Hindlimb muscle (tissue), 1 donor: Measurements from ENCODE around the gene TRAF7. TPM values are rescaled to one million over a fixed set of nuclear protein-coding genes. Genes with fewer than 3 reads are reported as not detected.

Experiments
- DNase-seq: peaks from one replicate; pipeline ENCODE4 v3.0.0-alpha.2; 2013
- polyA plus RNA-seq: library from polyadenylated mRNA; unstranded; fragments of 120-200 nt; gene quantifications from one replicate; pipeline ENCODE4 v1.2.1, GENCODE V29; 2013; ENCODE audit not compliant: insufficient read length

Gene TRAF7
- polyA plus RNA-seq, 1 donor, result 46.7 TPM

DNA sequence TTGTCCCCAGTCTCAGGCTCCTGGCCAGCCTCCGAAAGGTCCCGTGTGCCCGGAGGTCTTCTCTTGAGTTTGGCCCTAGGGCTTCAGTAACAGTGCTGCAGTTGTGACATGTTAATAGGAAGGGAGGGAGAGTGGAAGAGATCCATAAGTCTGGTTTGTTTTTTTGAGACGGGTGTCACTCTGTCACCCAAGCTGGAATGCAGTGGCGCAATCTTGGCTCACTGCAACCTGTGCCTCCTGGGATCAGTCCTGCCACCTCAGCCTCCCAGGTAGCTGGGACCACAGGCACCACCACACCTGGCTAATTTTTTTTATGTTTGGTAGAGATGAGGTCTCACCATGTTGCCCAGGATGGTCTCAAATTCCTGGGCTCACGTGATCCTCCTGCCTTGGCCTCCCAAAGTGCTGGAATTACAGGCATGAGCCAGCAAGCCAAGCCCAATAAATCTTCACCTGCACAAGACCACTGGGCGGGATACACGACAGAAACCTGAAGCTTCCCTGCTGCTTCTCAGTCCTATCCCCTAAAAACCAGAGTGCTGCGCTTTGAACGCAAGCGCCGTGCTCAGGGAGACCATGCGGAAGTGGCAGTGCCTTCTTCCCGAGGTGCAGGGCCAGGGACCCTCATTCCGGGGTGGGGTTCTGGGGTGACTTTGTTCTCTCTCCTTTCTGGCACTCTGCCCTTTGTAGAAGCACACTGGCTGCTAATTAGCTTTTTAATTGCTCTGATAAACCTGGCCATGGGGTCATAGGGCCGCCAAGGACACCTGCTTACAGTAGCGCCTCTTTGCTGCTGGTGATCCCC lies 10.9 kb downstream of the TRAF7 start:
- DNase-seq, result no peak

DNA sequence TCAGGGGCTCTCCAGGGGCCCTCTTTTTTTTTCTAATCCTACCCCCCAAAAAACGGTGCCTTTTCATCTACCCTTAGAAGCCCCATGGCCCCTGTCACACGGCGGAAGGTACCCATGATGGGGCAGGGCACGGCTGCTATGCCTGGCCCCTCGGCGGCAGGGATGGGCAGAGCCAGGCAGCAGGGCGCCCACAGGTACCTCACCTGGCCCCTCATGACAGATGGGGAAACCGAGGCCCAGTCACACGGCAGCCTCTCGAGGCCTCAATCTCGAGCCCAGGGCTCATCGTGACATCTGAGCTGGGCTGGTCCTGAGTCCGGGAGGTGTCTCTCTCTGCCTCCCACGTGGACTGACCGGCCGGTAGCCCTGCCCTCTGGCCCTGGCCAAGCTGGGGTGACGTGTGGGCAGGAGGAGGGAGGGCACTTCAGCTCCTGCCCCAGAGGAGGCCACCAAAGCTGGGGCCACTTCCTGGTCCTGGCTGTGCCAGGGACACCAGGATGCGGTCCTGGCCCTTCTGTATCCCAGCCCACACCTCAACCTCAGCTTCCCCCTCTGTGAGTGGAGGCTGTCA lies 11.6 kb downstream of the TRAF7 start:
- no peak for DNase-seq

DNA sequence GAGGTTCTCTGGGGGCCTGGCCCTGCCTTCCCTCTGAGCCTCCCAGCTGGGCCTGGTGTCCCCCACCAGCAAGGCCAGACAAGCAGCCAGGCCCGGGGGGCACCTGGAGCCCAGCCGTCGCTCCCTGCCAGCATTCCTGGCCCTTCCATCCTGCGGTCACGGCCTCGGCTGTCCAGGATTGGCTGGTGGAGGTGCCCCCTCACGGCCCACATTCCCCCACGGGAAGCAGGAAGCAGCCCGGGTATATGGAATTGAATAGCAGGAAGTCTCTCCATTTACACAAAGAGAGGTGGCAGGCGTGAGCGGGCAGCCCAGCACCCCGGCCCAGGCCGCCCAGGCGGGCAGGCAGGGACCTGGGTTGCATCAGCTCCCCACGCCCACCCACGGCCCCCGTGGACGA lies 14.5 kb downstream of the TRAF7 start:
- no peak for DNase-seq

DNA sequence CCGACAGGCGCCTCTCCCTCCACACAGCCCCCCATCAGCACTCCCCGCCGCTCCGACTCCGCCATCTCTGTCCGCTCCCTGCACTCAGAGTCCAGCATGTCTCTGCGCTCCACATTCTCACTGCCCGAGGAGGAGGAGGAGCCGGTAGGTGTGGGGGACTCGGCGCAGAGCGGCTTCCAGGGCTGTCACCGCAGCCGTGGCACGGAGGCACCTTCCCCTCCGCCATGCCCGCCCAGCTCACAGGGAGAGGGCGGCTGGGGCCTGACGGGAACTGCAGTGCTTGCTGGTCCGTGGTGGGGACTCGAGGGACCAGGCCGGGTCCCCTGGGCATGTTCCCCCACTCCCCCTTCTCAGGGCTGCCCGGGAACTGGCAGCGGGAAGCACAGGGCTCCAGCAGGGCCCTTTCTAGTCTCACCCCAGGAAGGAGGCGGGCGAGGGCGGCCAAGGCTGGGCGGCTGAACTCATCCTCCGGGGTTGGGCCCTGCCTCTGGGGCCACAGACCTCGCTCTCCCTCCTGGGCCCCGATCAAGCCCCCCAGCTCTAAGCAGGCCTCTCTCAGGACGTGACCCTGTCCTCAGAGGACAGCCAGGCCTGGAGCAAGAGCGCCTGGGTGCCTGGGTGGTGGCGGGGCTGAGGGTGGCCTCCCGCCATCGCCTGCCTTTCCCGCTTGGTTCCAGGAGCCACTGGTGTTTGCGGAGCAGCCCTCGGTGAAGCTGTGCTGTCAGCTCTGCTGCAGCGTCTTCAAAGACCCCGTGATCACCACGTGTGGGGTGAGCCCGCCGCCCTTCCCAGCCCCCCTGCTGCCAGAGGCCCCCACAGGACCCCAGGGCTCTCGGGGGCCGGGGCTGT lies 15.2 kb downstream of the TRAF7 start:
- no peak for DNase-seq

DNA sequence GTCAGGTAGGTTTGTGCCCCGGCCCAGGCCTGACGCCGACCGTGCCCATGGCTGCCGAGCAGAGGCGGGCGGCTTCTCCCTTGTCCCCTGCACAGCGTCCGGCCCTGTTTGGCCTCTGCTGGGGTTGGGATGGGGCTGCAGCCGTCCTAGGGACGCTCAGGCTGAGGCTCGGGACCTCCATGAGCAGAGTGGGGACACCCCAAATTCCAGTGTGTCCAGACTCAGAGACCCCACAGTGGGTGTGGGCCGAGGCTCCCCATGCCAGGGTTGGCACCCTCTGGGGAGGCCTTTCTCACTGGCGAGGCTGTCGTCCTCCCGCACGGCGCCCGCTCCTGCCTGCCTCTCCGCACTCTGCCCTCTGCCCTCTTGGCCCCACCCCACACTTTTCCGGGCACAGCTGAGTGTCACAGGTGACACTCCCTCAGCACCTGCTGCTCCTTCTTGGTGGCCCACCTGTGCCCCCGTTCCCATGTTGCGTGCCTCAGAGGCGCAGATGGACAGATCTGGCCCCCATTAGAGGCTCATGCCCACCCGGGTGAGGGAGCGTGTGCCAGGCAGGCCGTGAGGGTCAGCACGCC lies 16.1 kb downstream of the TRAF7 start:
- no peak for DNase-seq

DNA sequence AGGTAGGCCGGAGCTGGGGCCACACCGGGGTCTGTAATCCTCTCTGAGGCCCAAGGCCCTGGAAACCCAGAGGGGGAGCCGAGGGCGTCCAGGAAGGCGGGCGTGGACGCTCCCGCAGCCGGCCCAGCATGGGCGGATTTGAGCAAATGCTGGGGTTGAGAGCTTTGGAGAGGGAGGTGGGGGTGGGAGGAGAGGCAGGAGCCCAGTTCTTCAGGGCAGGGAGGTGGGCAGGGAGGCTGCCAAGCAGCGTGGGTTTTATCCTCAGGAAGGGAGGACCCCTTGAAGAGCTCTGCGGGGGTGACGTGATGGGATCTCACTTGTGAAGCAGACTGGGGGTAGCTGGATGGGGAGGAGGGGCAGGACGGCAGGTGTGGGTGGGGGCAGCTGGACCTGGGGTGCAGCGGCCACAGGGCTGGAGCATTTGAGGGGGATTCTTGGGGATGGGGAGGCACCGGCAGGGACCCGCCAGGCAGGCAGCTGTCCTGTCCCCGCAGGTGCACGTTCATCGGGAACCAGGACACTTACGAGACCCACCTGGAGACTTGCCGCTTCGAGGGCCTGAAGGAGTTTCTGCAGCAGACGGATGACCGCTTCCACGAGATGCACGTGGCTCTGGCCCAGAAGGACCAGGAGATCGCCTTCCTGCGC lies 17.2 kb downstream of the TRAF7 start:
- DNase-seq, result no peak

DNA sequence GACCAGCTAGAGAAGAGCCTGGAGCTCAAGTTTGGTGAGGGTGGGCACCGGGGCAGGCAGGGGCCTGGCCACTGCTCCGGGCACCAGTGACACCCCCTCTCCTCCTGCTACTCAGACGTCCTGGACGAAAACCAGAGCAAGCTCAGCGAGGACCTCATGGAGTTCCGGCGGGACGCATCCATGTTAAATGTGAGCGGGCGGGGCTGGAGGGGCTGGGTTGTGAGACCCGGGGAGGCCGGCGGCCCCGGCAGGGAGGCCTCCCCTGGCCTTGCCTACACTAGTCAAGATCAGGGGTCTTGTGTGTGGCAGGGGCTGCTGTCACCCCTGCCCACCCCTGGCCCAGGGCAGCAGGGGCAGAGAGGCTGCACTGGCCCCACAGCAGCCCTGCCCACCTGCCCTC lies 17.8 kb downstream of the TRAF7 start:
- DNase-seq, result no peak

DNA sequence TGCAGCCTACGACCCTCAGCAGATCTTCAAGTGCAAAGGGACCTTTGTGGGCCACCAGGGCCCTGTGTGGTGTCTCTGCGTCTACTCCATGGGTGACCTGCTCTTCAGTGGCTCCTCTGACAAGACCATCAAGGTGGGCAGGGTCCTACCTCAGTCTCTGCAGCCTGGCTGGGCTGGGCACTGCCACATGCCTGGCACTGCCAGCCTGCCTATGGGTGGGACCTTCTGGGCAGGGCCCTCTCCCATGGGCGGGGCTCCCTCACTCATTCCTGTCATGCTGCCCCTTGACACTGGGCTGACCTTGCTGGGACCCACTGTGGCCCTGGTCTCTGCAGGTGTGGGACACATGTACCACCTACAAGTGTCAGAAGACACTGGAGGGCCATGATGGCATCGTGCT lies 18.3 kb downstream of the TRAF7 start:
- DNase-seq, result no peak

DNA sequence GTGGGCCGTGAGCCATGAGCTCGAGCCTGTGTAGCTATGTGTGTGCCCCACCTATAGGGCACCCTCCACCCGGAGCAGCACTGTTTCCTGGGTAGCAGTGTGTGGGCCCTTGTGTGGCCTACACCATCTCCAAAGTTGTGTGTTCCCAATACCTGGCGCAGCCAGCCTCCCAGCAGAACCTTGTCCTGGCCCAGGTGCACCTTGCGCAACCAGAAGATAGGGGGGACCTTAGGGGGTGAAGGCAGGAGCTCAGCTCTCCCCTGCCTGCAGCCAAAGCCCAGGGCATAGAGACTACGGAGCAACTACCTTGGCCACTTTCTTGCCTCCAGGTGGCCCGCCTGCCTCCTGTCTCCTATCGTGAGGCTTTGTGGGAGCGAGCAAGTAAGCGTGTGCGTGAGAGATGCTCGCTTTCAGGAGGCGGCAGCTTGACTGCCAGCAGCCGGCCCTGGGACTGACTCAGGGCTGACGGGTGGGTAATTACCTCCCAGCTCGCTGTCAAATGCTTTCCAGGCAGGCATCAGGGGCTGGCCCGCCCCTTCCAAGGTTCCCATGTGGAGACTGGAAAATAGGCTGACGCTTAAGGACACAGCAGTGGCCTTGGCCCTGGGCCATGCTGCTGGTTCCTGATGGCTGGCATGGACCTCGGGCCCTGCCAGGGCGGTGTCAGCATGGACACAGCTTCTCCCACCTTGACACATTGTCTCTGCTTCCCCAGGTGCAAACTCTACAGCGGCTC lies 19.0 kb downstream of the TRAF7 start:
- DNase-seq, result no peak

DNA sequence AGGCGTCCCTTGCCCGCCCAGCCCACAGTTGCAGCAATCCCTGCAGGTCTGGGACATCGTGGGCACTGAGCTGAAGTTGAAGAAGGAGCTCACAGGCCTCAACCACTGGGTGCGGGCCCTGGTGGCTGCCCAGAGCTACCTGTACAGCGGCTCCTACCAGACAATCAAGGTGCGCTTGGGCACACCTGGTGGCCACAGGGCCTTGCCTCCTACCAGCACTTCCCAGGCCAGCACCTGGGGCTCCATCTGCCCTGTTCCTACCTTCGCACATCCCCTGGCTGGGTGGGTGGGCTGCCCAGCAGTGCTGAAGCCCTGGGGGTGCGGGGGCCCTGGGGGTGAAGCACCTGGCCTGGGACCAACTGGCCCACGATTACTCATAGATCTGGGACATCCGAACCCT lies 19.9 kb downstream of the TRAF7 start:
- no peak for DNase-seq

DNA sequence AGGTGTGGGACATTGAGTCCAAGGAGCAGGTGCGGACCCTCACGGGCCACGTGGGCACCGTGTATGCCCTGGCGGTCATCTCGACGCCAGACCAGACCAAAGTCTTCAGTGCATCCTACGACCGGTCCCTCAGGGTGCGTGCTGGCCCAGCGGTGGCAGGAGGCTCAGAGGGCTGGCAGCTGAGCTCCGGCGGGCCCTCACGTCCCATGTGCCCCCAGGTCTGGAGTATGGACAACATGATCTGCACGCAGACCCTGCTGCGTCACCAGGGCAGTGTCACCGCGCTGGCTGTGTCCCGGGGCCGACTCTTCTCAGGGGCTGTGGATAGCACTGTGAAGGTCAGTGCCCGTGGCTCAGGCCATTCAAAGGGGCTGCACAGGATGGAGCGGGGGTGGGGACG lies 20.5 kb downstream of the TRAF7 start:
- DNase-seq, result no peak

DNA sequence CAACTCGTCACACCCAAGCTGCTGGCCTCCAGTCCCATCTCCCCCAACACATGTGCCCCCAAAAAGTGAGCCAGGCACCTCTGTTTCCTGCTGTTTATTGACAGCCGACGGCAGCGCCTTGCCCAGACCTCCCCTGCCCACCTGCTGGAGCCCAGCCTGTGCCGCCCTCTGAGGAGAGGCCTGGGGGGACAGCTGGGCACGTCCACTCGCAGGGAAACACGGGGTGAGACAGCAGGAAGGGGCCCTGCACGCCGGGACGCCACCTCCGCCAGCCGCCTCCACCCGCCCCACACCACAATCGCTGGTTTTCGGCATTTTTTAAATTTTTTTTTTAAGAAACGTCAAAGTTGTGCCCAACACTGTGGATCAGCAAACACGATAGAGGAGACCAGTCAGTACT lies 21.5 kb downstream of the TRAF7 start:
- DNase-seq, result no peak

DNA sequence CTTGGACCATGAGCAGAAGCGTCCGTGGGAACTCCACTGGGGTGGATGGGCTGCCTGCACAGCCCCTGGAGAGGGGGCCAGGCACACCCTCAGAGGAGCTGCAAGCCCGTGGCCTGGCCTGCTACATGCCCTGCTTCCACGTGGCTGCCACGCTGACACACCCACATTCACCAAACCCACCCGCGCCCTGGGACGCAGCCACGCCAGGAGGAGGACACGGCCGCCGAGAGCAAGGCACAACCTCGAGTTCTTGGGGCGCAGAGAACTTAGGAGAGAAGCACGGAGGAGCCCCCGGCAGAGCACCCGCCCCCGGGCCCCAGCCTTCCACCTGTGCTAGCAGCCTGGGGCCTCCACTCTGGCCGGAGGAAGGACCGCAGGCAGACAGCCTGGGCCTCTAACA lies 22.0 kb downstream of the TRAF7 start:
- DNase-seq, result no peak

DNA sequence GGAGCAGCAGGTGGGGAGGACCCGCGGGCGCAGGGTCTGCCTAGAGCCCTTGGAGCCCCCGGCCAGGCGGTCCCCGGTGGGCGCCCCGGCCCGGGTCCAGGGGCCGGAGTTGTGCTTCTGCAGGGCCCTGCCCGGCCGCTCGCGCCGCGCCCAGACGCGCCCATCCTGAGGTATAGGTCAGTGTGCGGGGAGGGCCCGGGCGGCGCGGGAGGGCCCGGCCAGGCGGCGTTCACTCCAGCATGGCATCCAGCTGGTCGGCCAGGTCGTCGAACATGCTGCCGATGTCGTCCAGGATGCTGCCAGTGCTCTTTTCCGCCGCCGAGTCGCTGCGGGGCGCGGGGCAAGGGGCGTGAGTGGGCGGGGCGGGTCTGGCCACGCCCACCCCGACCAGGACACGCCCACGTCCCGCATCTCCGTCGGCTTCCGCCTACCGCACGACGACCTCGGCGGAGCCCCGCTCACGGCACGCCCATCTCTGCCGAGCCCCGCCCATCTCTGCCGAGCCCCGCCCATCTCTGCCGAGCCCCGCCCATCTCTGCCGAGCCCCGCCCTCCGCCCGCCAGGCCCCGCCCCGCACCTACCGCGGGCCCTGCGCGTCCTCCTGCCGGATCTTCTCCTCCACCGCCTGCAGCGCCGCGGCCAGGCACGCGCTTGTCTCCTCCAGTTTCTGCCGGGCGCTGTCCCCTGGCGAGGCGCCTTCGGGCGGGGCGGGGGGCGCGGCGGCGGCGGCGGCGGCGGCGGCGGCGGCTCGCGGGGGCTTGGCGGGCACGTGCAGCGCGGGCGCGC lies 22.9 kb downstream of the TRAF7 start:
- no peak for DNase-seq

DNA sequence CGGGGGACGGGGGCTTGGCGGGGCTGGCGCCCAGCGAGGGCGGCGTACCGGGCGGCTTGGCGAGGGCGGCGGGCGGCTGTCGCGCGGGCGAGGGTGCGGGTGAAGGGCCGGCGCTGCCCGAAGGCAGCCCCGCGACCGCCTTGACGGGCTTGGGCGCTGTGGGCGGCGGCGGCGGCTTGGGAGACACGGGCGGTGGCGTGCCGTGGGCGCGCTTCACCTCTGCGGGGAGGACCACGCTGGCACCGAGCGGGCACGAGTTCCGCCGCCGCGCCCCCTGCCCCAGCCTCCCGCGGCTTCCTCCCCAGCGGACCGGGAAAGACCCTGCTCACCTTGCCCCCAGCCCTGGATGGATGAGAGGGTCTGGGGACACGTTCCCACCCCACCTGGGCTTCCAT lies 23.5 kb downstream of the TRAF7 start:
- DNase-seq, result no peak

DNA sequence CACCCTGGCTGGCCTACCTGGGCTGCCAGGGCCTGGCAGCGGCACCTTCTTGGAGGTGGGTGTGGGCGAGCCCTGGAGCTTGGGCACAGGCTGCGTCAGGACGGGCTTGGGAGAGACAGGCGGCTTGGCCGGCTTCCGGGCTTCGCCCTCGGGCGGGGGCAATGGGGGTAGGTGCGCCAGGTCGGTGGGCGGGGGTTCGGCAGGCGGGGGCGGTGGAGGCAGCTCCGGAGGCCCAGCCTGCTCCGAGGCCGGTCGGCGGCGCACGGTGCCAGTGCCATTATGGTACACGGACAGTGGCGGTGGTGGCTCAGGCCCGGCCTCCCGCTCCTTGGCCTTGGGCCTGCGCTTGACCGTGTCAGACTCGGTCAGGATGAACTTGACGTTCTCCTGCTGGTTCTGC lies 24.0 kb downstream of the TRAF7 start:
- no peak for DNase-seq

DNA sequence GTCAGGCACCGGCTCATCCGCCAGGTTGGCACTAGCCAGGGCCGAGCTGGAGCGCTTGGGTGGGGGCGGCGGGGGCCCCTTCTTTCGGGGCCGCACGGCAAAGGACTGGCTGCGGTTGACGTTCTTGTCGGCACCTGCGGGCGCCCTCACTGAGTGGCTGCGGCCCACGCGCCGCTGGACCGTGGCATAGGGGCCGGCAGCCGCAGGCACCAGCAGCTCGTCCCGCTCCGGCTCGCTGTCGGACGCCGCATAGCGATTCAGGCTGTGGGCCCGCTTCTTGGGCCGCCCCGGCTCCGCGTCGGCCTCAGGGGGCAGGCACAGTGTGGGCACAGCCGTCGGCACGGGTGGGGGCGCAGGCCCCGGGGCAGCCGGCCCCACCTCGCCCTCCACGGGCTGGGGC lies 24.9 kb downstream of the TRAF7 start:
- DNase-seq, result no peak

DNA sequence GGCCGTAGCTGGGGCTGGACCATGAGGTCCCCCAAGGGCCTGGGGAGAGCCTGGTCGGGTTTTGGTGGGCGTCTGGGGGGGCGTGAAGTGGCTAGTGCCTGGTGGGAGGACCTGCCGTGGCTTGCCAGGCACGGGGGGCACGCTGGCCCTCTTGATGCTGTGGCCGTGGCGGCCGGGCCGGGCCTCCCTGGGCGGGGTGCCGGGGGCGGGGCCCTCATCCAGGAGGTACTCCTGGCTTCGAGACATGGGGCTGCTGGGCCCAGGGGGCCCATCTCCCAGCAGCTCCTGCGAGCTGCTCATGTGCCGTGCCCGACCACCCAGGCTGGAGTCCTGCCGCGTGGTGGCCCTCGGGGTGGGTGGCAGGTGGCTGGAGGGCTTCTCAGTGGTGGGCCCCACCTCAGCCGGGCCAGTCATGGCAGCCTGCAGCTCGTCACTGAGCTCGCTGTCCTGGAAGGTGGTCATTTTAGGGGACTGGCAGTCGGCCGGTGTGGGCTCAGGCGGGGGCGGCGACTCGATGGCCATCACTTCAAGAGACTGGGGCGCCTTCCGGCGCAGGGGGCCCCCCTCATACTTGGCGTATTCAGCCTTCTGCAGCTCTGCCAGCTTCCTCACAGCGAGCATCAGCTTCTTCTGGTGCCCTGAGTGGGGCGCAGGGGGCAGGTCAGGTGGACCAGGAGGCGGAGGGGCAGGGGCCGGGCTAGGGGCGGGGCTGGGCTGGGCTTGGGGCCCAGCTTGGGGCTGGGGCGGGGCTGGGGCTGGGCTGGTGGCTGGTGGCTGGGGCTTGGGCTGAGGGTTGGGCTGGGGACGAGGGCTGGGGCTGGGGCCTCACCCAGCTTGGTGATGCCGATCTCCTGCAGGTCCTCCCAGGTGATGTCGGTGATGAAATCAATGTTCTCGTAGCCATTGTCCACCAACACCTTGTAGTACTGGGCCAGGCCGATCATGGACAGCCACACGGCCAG lies 25.7 kb downstream of the TRAF7 start:
- DNase-seq, result no peak

DNA sequence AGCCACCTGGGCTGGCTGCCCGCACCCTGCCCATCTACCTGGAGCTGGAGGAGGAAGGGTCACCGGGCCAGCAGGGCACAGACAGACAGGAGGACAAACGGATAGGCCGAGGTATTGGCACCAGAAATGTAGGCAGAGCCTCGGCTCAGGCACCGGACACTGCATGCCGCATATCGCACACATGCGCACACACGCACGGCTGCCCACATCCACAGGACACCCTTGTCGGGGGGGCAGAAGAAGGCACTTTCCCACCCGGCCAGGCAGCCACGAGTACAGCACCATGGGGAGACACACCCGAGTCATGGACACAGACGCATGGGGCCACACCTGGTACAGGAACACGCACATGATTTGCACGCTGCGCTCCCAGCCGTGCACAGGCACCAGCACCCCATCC lies 26.4 kb downstream of the TRAF7 start:
- no peak for DNase-seq

DNA sequence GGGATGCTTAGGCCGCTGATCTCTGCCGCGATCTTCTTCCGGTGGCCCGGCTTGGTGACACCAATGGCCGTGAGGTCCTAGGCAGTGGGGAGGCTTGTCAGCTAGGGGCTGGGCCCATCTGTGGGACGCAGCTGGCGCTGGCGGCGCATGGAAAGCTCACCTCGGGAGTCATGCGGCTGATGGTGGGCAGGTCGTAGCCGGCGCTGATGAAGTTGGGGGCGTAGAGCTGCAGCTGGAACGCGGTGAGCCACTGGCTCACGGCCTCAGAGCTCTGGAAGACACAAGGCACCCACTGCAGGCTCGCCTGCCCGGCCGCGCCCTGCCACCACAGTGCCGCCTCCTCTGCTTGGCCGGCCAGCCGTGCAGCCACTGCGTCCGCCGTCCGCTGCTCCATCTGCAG lies 28.1 kb downstream of the TRAF7 start:
- no peak for DNase-seq
